Fibroblast of skin of left quadriceps (primary cell): ENCODE measurements around the gene CASTOR1.

Experiments
- DNase-seq, 2 experiments: peaks; one replicate each; pipeline ENCODE4 v3.0.0-alpha.2; 2013; ENCODE audit warnings: low read depth in 2 of 2

The CASTOR1 gene

GRCh38 chr22:30299322-30299721 lies 10.0 kb upstream of the CASTOR1 start:
- DNase-seq = no peak

- DNase-seq = no peak
These were observed 8.8 kb upstream of the CASTOR1 start for GRCh38 chr22:30297991-30298701.

- no peak for DNase-seq
These were observed 8.1 kb upstream of the CASTOR1 start for GRCh38 chr22:30297276-30297990.

- no peak for DNase-seq
These were observed 7.5 kb upstream of the CASTOR1 start for GRCh38 chr22:30296833-30297232.

GRCh38 chr22:30296324-30296723 lies 7.0 kb upstream of the CASTOR1 start:
- DNase-seq = no peak

GRCh38 chr22:30295576-30295975 lies 6.3 kb upstream of the CASTOR1 start:
- no peak for DNase-seq

GRCh38 chr22:30294830-30295229 lies 5.5 kb upstream of the CASTOR1 start:
- DNase-seq = no peak

GRCh38 chr22:30294066-30294465 lies 4.8 kb upstream of the CASTOR1 start:
- DNase-seq = no peak

- no peak for DNase-seq
These were observed 3.7 kb upstream of the CASTOR1 start for GRCh38 chr22:30293026-30293425.

- DNase-seq = no peak
These were observed 3.0 kb upstream of the CASTOR1 start for GRCh38 chr22:30292069-30292970.

DNA sequence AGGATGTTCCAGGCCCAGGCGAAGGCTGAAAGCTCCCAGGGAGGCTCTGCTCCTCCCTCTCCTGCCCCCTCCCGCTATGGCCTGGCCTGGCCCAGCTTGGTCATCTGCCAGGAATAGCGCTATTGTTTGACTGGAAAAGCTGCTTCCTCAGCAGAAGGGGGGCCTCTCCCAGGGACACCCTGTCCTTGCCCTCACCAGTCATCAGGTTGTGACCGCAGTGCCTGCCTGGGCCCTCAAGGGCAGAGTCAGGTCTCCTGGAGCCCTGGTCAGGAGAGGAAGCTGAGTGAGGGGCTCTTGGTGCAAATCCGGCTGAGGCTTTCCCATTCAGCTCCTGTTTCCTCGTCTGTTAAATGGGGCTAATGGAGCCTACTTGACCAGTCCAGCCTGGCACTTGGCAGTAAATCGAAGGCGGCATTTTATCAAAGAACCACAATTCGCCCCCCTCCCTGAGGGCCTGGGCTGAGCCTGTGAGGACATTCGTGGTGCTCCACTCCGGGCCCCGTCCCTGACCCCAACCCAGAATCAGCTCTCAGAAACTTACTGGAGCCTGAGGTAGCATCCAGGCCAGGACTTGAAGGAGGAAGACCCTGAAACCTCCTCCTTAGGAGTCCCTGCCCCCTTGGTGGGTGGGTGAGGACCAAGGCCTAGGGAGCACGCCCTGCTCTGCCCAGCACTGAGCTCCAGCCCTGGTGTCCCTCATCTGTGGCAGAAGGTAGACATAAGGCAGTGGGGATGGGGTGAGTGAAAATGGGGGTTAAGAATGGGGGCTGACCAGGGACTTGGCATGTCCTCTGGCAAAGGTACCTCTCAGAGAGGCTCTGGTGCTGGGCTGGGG lies 2.0 kb upstream of the CASTOR1 start:
- no peak for DNase-seq

GRCh38 chr22:30290342-30291057 lies 1.2 kb upstream of the CASTOR1 start:
- peak in 1 of 2 experiments; percentile 22 for DNase-seq

DNA sequence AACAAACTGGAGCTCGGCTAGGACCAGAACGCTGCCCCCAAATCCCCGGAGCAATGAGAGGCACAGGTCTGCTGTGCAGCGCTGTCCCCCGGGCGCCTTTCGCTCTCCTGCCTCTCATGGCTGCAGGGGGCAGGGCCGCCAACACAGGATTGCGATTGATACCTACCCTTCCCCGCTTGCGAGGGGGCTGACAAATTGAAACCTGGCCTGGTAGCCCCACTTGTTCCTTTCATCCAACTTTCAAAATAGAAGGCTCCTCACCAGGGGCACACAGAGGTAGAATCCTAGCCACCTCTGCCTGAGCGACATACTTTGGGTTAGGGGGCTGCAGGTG lies 642 bp upstream of the CASTOR1 start:
- no peak for DNase-seq

- no peak for DNase-seq
These were observed 725 bp downstream of the CASTOR1 start for GRCh38 chr22:30288419-30289140.

GRCh38 chr22:30287648-30288418 lies 1.5 kb downstream of the CASTOR1 start:
- peak; percentile 65 to 68 for DNase-seq

DNA sequence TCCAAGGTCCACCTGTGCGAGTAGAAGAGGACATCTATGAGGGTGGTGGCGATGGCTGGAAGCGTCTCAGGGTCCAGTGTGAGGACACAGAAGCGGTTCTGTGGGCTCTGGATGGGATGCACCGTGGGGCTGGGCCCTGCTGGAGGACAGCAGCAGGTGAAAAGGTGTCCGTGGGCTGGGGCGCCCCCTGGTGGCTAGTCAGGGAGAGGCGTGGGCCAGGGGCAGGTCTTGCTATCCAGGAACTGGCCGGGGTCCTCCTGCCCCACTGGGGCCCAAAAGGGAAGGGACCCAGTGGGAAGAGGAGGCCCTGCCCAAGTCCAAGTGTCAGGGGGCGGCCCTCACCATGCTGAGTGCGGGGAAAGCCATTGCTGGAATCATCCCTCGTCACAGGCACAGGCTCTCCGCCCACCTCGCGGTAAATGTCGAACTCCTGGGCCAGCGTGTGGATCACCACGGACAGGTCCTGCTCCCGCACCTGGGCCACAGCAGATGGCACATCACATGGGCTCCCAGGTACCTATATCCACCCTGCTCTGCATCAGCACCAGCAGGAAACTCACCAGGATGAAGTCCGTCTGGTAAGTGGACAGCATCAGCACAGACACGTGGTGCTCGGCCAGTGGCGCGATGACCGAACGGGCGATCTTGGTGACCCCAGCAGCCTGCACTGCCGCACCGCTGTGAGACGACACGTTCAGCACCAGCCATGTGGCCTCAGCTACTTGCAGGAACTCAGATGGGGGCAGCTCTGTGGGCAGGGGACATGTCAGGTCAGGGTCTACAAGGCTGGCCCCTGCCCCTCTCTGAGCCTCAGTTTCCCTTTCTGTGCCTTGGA lies 2.3 kb downstream of the CASTOR1 start:
- DNase-seq = no peak

DNA sequence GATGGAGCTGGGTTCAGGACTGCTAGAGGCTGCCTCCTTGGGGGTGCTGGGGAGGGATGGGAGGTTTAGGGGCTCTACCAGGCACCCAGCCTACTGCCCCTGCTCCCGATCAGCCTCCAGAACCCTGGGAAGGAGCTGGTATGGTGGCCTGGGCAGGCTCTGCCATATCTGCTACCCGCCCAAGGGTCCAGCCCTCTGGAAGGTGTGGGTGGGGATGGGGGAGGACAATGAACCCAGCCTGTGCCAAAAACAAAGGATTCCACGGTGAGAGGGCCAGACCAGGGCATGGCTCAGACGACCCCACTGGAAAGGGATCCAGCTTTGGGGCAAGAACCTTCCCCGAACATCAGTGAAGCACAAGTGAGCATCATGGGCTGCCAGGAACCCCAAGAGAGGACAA lies 3.0 kb downstream of the CASTOR1 start:
- DNase-seq = no peak

- DNase-seq = no peak
These were observed 3.5 kb downstream of the CASTOR1 start for GRCh38 chr22:30285846-30286200.
